WTC11 (cell line): ENCODE measurements around the gene TOMM40. TPM values are rescaled to one million over a fixed set of nuclear protein-coding genes. Genes with fewer than 3 reads are reported as not detected.

Experiments
- ATAC-seq: fragments of 200-7000 bp; cut with Tn5 transposase; 2 replicates; pipeline ENCODE4 v1.10.0; 2021; ENCODE audit warnings: mild to moderate bottlenecking, moderate library complexity
- CTCF ChIA-PET: fragments of 300-600 bp; sonication (Branson Sonifier 250); formaldehyde crosslinking; loops from one replicate; lab custom pipeline; 2021; ENCODE audit warnings: antibody characterized with exemption; lab: Charles Lee
- POLR2A ChIA-PET: fragments of 350-600 bp; sonication (Branson Sonifier 250); formaldehyde crosslinking; loops from one replicate; lab custom pipeline; 2021; ENCODE audit warnings: antibody characterized with exemption; lab: Charles Lee
- DNase-seq: peaks from one replicate; pipeline ENCODE4 v3.0.0; 2021; ENCODE audit warnings: low spot score
- H3K27ac Mint-ChIP-seq: 2 replicates; pipeline ENCODE4 v1.8.0; 2021; ENCODE audit warnings: mixed read lengths
- H3K27me3 Mint-ChIP-seq: 2 replicates; pipeline ENCODE4 v1.8.0; 2021; ENCODE audit warnings: low read depth, mild to moderate bottlenecking, moderate library complexity, mixed read lengths
- H3K36me3 Mint-ChIP-seq: 2 replicates; pipeline ENCODE4 v1.8.0; 2021; ENCODE audit warnings: mixed read lengths
- H3K4me1 Mint-ChIP-seq: 2 replicates; pipeline ENCODE4 v1.8.0; 2022; ENCODE audit warnings: mixed read lengths
- H3K4me3 Mint-ChIP-seq: 2 replicates; pipeline ENCODE4 v1.8.0; 2021; ENCODE audit warnings: mild to moderate bottlenecking, moderate library complexity, mixed read lengths
- H3K9me3 Mint-ChIP-seq: 2 replicates; pipeline ENCODE4 v1.8.0; 2021; ENCODE audit warnings: mixed read lengths
- ARID4B ChIP-seq: sonication (generic); formaldehyde crosslinking; IDR thresholded peaks from 2 replicates; pipeline ENCODE4 v1.8.0; 2023; ENCODE audit warnings: missing genetic modification reagents, mild to moderate bottlenecking, borderline replicate concordance
- CREB1 ChIP-seq: sonication (generic); formaldehyde crosslinking; IDR thresholded peaks from 2 replicates; pipeline ENCODE4 v1.8.0; 2023; ENCODE audit warnings: mild to moderate bottlenecking, missing genetic modification reagents
- E2F1 ChIP-seq: sonication (generic); formaldehyde crosslinking; IDR thresholded peaks from 2 replicates; pipeline ENCODE4 v1.8.0; 2022; ENCODE audit warnings: mild to moderate bottlenecking, missing genetic modification reagents
- EMX1 ChIP-seq: fragments of 250-450 bp; sonication (Bioruptor Pico); IDR thresholded peaks from 2 replicates; pipeline ENCODE4 v1.8.0; 2021; ENCODE audit warnings: mild to moderate bottlenecking
- ESRRA ChIP-seq: sonication (generic); formaldehyde crosslinking; IDR thresholded peaks from 2 replicates; pipeline ENCODE4 v1.8.1; 2022; ENCODE audit warnings: mild to moderate bottlenecking, missing genetic modification reagents, borderline replicate concordance
- FOXP4 ChIP-seq: sonication (generic); formaldehyde crosslinking; IDR thresholded peaks from 2 replicates; pipeline ENCODE4 v1.8.0; 2022; ENCODE audit warnings: mild to moderate bottlenecking, missing genetic modification reagents
- GABPB1 ChIP-seq: sonication (generic); formaldehyde crosslinking; IDR thresholded peaks from 2 replicates; pipeline ENCODE4 v1.8.1; 2023; ENCODE audit warnings: mild to moderate bottlenecking, missing genetic modification reagents
- GTF2I ChIP-seq: fragments of 250-450 bp; sonication (Bioruptor Pico); conservative IDR thresholded peaks from 2 replicates; pipeline ENCODE4 v1.4.0; 2021; ENCODE audit warnings: mild to moderate bottlenecking
- IRF2 ChIP-seq: sonication (generic); formaldehyde crosslinking; IDR thresholded peaks from 2 replicates; pipeline ENCODE4 v1.8.0; 2022; ENCODE audit warnings: low read depth, missing genetic modification reagents, borderline replicate concordance
- MAX ChIP-seq: sonication (generic); formaldehyde crosslinking; IDR thresholded peaks from 2 replicates; pipeline ENCODE4 v1.8.0; 2022; ENCODE audit warnings: mild to moderate bottlenecking, missing genetic modification reagents
- NFE2L1 ChIP-seq: sonication (generic); formaldehyde crosslinking; IDR thresholded peaks from 2 replicates; pipeline ENCODE4 v1.8.1; 2023; ENCODE audit warnings: missing genetic modification reagents
- NR2C2 ChIP-seq: sonication (generic); formaldehyde crosslinking; IDR thresholded peaks from 2 replicates; pipeline ENCODE4 v1.8.0; 2022; ENCODE audit warnings: mild to moderate bottlenecking, missing genetic modification reagents
- TEAD4 ChIP-seq: sonication (generic); formaldehyde crosslinking; IDR thresholded peaks from 2 replicates; pipeline ENCODE4 v1.8.0; 2022; ENCODE audit warnings: mild to moderate bottlenecking, missing genetic modification reagents
- USF1 ChIP-seq: sonication (generic); formaldehyde crosslinking; IDR thresholded peaks from 2 replicates; pipeline ENCODE4 v1.8.0; 2022; ENCODE audit warnings: mild to moderate bottlenecking, missing genetic modification reagents
- ZBTB21 ChIP-seq: sonication (generic); formaldehyde crosslinking; IDR thresholded peaks from 2 replicates; pipeline ENCODE4 v1.8.1; 2023; ENCODE audit warnings: mild to moderate bottlenecking, missing genetic modification reagents, borderline replicate concordance
- ZNF281 ChIP-seq: sonication (generic); formaldehyde crosslinking; IDR thresholded peaks from 2 replicates; pipeline ENCODE4 v1.8.0; 2023; ENCODE audit warnings: mild to moderate bottlenecking, missing genetic modification reagents
- ZNF416 ChIP-seq: fragments of 250-450 bp; sonication (Bioruptor Pico); IDR thresholded peaks from 2 replicates; pipeline ENCODE4 v1.9.0; 2021; ENCODE audit warnings: mild to moderate bottlenecking, inconsistent platforms
- total RNA-seq: library from RNA; stranded (reverse); gene quantifications from 3 replicates; pipeline ENCODE4 v1.2.3, GENCODE V29; 2021

TOMM40 gene
- total RNA-seq, 1 experiment from 2014 or later = 221 TPM

- Mint-ChIP-seq H3K36me3 (no peaks in the 10 kb centered on the region), H3K27me3 (no peaks in the 10 kb centered on the region; the same call in none of the 2 replicates), H3K27ac (no peak overlapping the region), H3K9me3 (no peaks in the 10 kb centered on the region), H3K4me1 (no peaks in the 10 kb centered on the region), H3K4me3 (no peak overlapping the region)
- TF ChIP-seq ZBTB21 (no peak), NR2C2 (CRISPR knock-in tag) (no peak), ZNF281 (no peak), GABPB1 (CRISPR knock-in tag) (no peak), CREB1 (CRISPR knock-in tag) (no peak), USF1 (CRISPR knock-in tag) (no peak), IRF2 (no peak), ESRRA (no peak), TEAD4 (no peak), GTF2I (no peak), NFE2L1 (CRISPR knock-in tag) (no peak), E2F1 (CRISPR knock-in tag) (no peak), FOXP4 (CRISPR knock-in tag) (no peak), MAX (no peak), ARID4B (CRISPR knock-in tag) (no peak), ZNF416 (CRISPR knock-in tag) (no peak), EMX1 (no peak)
- ATAC-seq (no peak), DNase-seq (no peak)
- CTCF ChIA-PET = interaction anchor here (0.6 to 1.1 kb wide), 2 partner anchors 42 to 44 kb away, joined by 3 to 5 read pairs; no protein-coding TSS in a partner anchor
- POLR2A ChIA-PET = no interaction called here
These were observed 57.2 kb downstream of the TOMM40 start for GRCh38 chr19:44948237-44948636.
